GM19468 (cell line): Measurements from ENCODE around the gene APOBR.
"Not testable (repeated sequence)": the region's sequence is repeated elsewhere in the genome, so short reads cannot be mapped to it uniquely, and the experiment has no call there.

Experiments
- ATAC-seq: cut with Tn5 transposase; IDR thresholded peaks from one replicate; pipeline ENCODE4 v1.9.1; 2021; ENCODE audit warnings: mild to moderate bottlenecking, moderate library complexity, moderate number of reproducible peaks; ENCODE audit not compliant: unreplicated experiment; ENCODE audit errors: extremely low read depth

The APOBR gene

GRCh38 chr16:28526201-28527099 lies 32.0 kb downstream of the APOBR start:
- no peak for ATAC-seq

GRCh38 chr16:28527100-28527785 lies 32.8 kb downstream of the APOBR start:
- ATAC-seq = not testable (repeated sequence)

GRCh38 chr16:28527985-28528384 lies 33.5 kb downstream of the APOBR start:
- no peak for ATAC-seq

- ATAC-seq = no peak
These were observed 34.0 kb downstream of the APOBR start for GRCh38 chr16:28528463-28528867.

- ATAC-seq = no peak
These were observed 34.7 kb downstream of the APOBR start for GRCh38 chr16:28529124-28529523.

- ATAC-seq = no peak
These were observed 37.6 kb downstream of the APOBR start for GRCh38 chr16:28531777-28532744.

GRCh38 chr16:28532940-28533647 lies 38.7 kb downstream of the APOBR start:
- no peak for ATAC-seq

GRCh38 chr16:28534542-28535373 lies 40.3 kb downstream of the APOBR start:
- no peak for ATAC-seq

GRCh38 chr16:28537076-28537475 lies 42.6 kb downstream of the APOBR start:
- no peak for ATAC-seq

GRCh38 chr16:28537964-28538732 lies 43.7 kb downstream of the APOBR start:
- ATAC-seq = no peak

- ATAC-seq = no peak
These were observed 44.5 kb downstream of the APOBR start, which contains the start of gene NUPR1 for GRCh38 chr16:28538733-28539596. TSS of gene NUPR1 (minus strand) at chr16:28538974. CDS start at chr16:28538907, 67 bp downstream.

GRCh38 chr16:28540346-28540745 lies 45.9 kb downstream of the APOBR start:
- ATAC-seq = no peak

GRCh38 chr16:28542646-28543045 lies 48.2 kb downstream of the APOBR start:
- no peak for ATAC-seq

GRCh38 chr16:28543072-28543471 lies 48.6 kb downstream of the APOBR start:
- no peak for ATAC-seq

GRCh38 chr16:28544998-28545397 lies 50.6 kb downstream of the APOBR start:
- ATAC-seq = no peak

- not testable (repeated sequence) for ATAC-seq
These were observed 51.5 kb downstream of the APOBR start for GRCh38 chr16:28545964-28546363.

GRCh38 chr16:28546626-28547025 lies 52.2 kb downstream of the APOBR start:
- ATAC-seq = no peak
